HCT116 (cell line): Measurements from ENCODE around the gene MCOLN1. TPM values are rescaled to one million over a fixed set of nuclear protein-coding genes. Genes with fewer than 3 reads are reported as not detected.

ENCODE experiments used
- ATAC-seq: fragments of 200-7000 bp; cut with Tn5 transposase; 2 replicates; pipeline ENCODE4 v1.9.1; 2020; ENCODE audit warnings: mild to moderate bottlenecking, moderate library complexity
- BruUV-seq: library from RNA; stranded (reverse); fragments of 400-500 nt; replicated peaks from 2 replicates; lab custom pipeline; 2021; lab: Mats Ljungman, UMichigan
- CTCF ChIA-PET: fragments of 300-600 bp; sonication (Branson Sonifier 250); formaldehyde crosslinking; loops from one replicate; lab custom pipeline; 2021; ENCODE audit warnings: antibody characterized with exemption; lab: Charles Lee
- POLR2A ChIA-PET: fragments of 300-600, 350-600 bp; sonication (Branson Sonifier 250); formaldehyde crosslinking; loops from one replicate; lab custom pipeline; 2021; ENCODE audit warnings: antibody characterized with exemption; lab: Charles Lee
- RAD21 ChIA-PET, 2 experiments: fragments of 300-600 bp; sonication (Branson Sonifier 250); formaldehyde crosslinking; loops; one replicate each; lab custom pipeline; 2023; ENCODE audit warnings: low total read pairs in 2 of 2; ENCODE audit not compliant: uncharacterized antibody in 2 of 2, unreplicated experiment in 2 of 2, low non-redundant PET in 1 of 2; lab: Charles Lee
- DNase-seq: peaks from one replicate; pipeline ENCODE4 v3.0.0-alpha.2; 2010; ENCODE audit warnings: low read depth, low spot score
- H2AFZ ChIP-seq: fragments of 200-600 bp; shearing (Covaris generic), sonication (generic); 2 replicates; pipeline ENCODE4 v1.6.1; 2017; ENCODE audit warnings: low read depth, mixed run types, mixed read lengths, antibody characterized with exemption, low read length; ENCODE audit not compliant: poor library complexity, severe bottlenecking
- H3K27ac ChIP-seq: 2 replicates; pipeline ENCODE4 v1.5.1; 2012; ENCODE audit warnings: low read depth, low read length
- H3K27me3 ChIP-seq: fragments of 200-600 bp; sonication (generic); 2 replicates; pipeline ENCODE4 v1.6.1; 2016; ENCODE audit warnings: mixed run types, low read length, mixed read lengths; ENCODE audit not compliant: insufficient read depth
- H3K36me3 ChIP-seq, 2 experiments: fragments of 200-500 bp in 1 of 2; fragments of 200-600 bp in 1 of 2; sonication (Bioruptor generic) in 1 of 2; sonication (generic) in 1 of 2; 2 replicates each; pipeline versions ENCODE4 v1.5.1 to v1.6.1; 2014 to 2016; ENCODE audit warnings: low read length in 2 of 2, inconsistent platforms in 1 of 2, mixed read lengths in 1 of 2, mixed run types in 1 of 2; ENCODE audit not compliant: insufficient read depth in 2 of 2, control insufficient read depth in 1 of 2
- H3K4me1 ChIP-seq, 2 experiments: fragments of 200-600 bp in 1 of 2; sonication (generic) in 1 of 2; 2 replicates each; pipeline versions ENCODE4 v1.5.1 to v1.6.1; 2012 to 2017; ENCODE audit warnings: low read length in 2 of 2, inconsistent platforms in 1 of 2, mild to moderate bottlenecking in 1 of 2, mixed read lengths in 1 of 2, mixed run types in 1 of 2, moderate library complexity in 1 of 2; ENCODE audit not compliant: insufficient read depth in 2 of 2, control insufficient read depth in 1 of 2
- H3K4me2 ChIP-seq: fragments of 200-600 bp; sonication (generic); 2 replicates; pipeline ENCODE4 v1.6.1; 2017; ENCODE audit warnings: mixed run types, low read length, mixed read lengths
- H3K4me3 ChIP-seq, 2 experiments: fragments of 200-600 bp in 1 of 2; sonication (generic) in 1 of 2; replicated peaks in 1 of 2; 2 replicates each; pipeline ENCODE4 v1.5.1; 2011 to 2016; ENCODE audit warnings: low read length in 2 of 2, control low read depth in 1 of 2, low read depth in 1 of 2, mild to moderate bottlenecking in 1 of 2, mixed read lengths in 1 of 2, mixed run types in 1 of 2
- H3K79me2 ChIP-seq: fragments of 200-600 bp; sonication (generic); 2 replicates; pipeline ENCODE4 v1.6.1; 2017; ENCODE audit warnings: mild to moderate bottlenecking, mixed run types, low read length, moderate library complexity, mixed read lengths; ENCODE audit not compliant: insufficient read depth
- H3K9ac ChIP-seq: fragments of 200-600 bp; sonication (generic); 2 replicates; pipeline ENCODE4 v1.6.1; 2016; ENCODE audit warnings: low read length, mixed read lengths
- H3K9me2 ChIP-seq: fragments of 200-600 bp; sonication (generic), shearing (Covaris generic); 2 replicates; pipeline ENCODE4 v1.6.1; 2017; ENCODE audit warnings: mixed run types, mild to moderate bottlenecking, moderate library complexity; ENCODE audit not compliant: insufficient read depth
- H3K9me3 ChIP-seq, 2 experiments: fragments of 200-500 bp in 1 of 2; fragments of 200-600 bp in 1 of 2; sonication (Bioruptor generic) in 1 of 2; sonication (generic) in 1 of 2; 2 replicates each; pipeline ENCODE4 v1.6.1; 2014 to 2017; ENCODE audit warnings: low read length in 2 of 2, mixed read lengths in 2 of 2, inconsistent platforms in 1 of 2, low read depth in 1 of 2, mild to moderate bottlenecking in 1 of 2, mixed run types in 1 of 2, moderate library complexity in 1 of 2; ENCODE audit not compliant: control insufficient read depth in 1 of 2, insufficient read depth in 1 of 2
- H4K20me1 ChIP-seq: fragments of 200-600 bp; sonication (generic), shearing (Covaris generic); 2 replicates; pipeline ENCODE4 v1.6.1; 2017; ENCODE audit warnings: mixed run types, mild to moderate bottlenecking, moderate library complexity; ENCODE audit not compliant: insufficient read depth
- CEBPB ChIP-seq: IDR thresholded peaks from 2 replicates; pipeline ENCODE4 v1.6.1; 2012; ENCODE audit warnings: low read depth
- EZH2phosphoT487 ChIP-seq: fragments of 200-600 bp; IDR thresholded peaks from 2 replicates; pipeline ENCODE4 v1.6.1; 2018; ENCODE audit warnings: antibody characterized with exemption, borderline replicate concordance
- FOSL1 ChIP-seq: IDR thresholded peaks from 2 replicates; pipeline ENCODE4 v1.6.1; 2012; ENCODE audit warnings: low read depth
- JUND ChIP-seq: IDR thresholded peaks from 2 replicates; pipeline ENCODE4 v1.6.1; 2012
- POLR2A ChIP-seq: IDR thresholded peaks from 2 replicates; pipeline ENCODE4 v1.7.0; 2011; ENCODE audit warnings: borderline replicate concordance; ENCODE audit not compliant: insufficient read depth, insufficient read length; ENCODE audit errors: extremely low read depth
- RAD21 ChIP-seq: IDR thresholded peaks from 2 replicates; pipeline ENCODE4 v1.6.1; 2012; ENCODE audit warnings: low read depth, mild to moderate bottlenecking
- SP1 ChIP-seq: IDR thresholded peaks from 2 replicates; pipeline ENCODE4 v1.6.1; 2012; ENCODE audit warnings: low read depth
- YY1 ChIP-seq: IDR thresholded peaks from 2 replicates; pipeline ENCODE4 v1.6.1; 2011; ENCODE audit warnings: low read length, low read depth, moderate library complexity, mild to moderate bottlenecking; ENCODE audit not compliant: insufficient replicate concordance; ENCODE audit errors: extremely low read depth
- ZFX ChIP-seq: fragments of 450-650 bp; IDR thresholded peaks from 2 replicates; pipeline ENCODE4 v1.6.1; 2017
- ZNF274 ChIP-seq: fragments of 200-500 bp; sonication (Bioruptor generic); IDR thresholded peaks from 2 replicates; pipeline ENCODE4 v1.6.1; 2014; ENCODE audit warnings: mild to moderate bottlenecking, low read depth, low read length, inconsistent platforms
- intact Hi-C: fragments of 100-400 bp; cut with micrococcal nuclease; formaldehyde crosslinking; loops from 2 replicates; pipeline ENCODE4 v1.10.0; 2022
- total RNA-seq: library from RNA; stranded (reverse); gene quantifications from one replicate; pipeline ENCODE4 v1.2.1, GENCODE V29; 2021; ENCODE audit not compliant: unreplicated experiment
- TF ChIP-seq, protein P1 (sequence below): IDR thresholded peaks from 2 replicates; pipeline ENCODE4 v1.6.1; 2012; ENCODE audit warnings: low read depth

Gene MCOLN1
- total RNA-seq, 1 experiment from 2014 or later, result 19.1 TPM

DNA sequence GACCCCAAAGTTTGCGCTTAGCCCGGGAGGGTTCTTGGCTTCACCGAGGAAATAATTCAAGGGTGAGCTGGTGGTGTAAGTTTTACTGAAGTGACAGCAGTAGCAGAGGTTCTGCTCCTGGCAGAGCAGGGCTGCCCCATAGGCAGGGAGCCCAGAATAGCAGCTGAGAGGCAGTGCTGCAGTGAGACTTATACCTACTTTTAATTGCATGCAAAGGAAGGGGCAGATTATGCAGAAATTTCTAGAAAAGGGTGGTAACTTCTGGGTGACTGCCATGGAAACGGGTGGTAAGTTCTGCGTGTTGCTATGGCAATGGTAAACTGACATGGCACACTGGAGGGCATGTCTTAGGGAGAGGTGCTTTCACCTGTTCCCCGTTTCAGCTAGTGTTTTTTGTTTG, 55.7 kb downstream of the MCOLN1 start:
- Histone ChIP-seq H3K4me2 (no peak overlapping the region), H3K36me3 (no peaks in the 10 kb centered on the region), H3K4me1 (peaks cover 11 to 16% of the 10 kb centered on the region in 2 experiments), H3K9me2 (no peaks in the 10 kb centered on the region), H3K9me3 (no peaks in the 10 kb centered on the region), H2AFZ (no peak overlapping the region), H3K27ac (no peak overlapping the region), H3K4me3 (no peak overlapping the region), H3K27me3 (no peaks in the 10 kb centered on the region), H3K9ac (no peak overlapping the region), H4K20me1 (no peaks in the 10 kb centered on the region), H3K79me2 (no peaks in the 10 kb centered on the region)
- RAD21 ChIA-PET, result no interaction called here
- BruUV-seq, result no TSS peak
- TF ChIP-seq, protein P1, sequence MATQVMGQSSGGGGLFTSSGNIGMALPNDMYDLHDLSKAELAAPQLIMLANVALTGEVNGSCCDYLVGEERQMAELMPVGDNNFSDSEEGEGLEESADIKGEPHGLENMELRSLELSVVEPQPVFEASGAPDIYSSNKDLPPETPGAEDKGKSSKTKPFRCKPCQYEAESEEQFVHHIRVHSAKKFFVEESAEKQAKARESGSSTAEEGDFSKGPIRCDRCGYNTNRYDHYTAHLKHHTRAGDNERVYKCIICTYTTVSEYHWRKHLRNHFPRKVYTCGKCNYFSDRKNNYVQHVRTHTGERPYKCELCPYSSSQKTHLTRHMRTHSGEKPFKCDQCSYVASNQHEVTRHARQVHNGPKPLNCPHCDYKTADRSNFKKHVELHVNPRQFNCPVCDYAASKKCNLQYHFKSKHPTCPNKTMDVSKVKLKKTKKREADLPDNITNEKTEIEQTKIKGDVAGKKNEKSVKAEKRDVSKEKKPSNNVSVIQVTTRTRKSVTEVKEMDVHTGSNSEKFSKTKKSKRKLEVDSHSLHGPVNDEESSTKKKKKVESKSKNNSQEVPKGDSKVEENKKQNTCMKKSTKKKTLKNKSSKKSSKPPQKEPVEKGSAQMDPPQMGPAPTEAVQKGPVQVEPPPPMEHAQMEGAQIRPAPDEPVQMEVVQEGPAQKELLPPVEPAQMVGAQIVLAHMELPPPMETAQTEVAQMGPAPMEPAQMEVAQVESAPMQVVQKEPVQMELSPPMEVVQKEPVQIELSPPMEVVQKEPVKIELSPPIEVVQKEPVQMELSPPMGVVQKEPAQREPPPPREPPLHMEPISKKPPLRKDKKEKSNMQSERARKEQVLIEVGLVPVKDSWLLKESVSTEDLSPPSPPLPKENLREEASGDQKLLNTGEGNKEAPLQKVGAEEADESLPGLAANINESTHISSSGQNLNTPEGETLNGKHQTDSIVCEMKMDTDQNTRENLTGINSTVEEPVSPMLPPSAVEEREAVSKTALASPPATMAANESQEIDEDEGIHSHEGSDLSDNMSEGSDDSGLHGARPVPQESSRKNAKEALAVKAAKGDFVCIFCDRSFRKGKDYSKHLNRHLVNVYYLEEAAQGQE, result no peak
- TF ChIP-seq ZNF274 (no peak), CEBPB (no peak), EZH2phosphoT487 (no peak)
- DNase-seq, result no peak
- no peak for ATAC-seq
- POLR2A ChIA-PET, result no interaction called here
- CTCF ChIA-PET, result interaction anchor here (3.5 kb wide), 1 partner anchor 10 kb away, joined by 9 read pairs; no protein-coding TSS in a partner anchor
- intact Hi-C loops, result no loop called here

- intact Hi-C loops, result no loop called here
- Histone ChIP-seq H3K79me2 (no peaks in the 10 kb centered on the region), H3K9me2 (no peaks in the 10 kb centered on the region), H3K9me3 (no peaks in the 10 kb centered on the region), H3K36me3 (no peaks in the 10 kb centered on the region), H3K27ac (no peak overlapping the region), H3K27me3 (no peaks in the 10 kb centered on the region), H3K4me1 (peaks cover 4 to 8% of the 10 kb centered on the region in 2 experiments; a peak in 3 of 4 replicates), H3K4me3 (no peak overlapping the region), H2AFZ (no peak overlapping the region), H3K4me2 (no peak overlapping the region), H3K9ac (no peak overlapping the region), H4K20me1 (no peaks in the 10 kb centered on the region)
- POLR2A ChIA-PET, result no interaction called here
- RAD21 ChIA-PET, result no interaction called here
- CTCF ChIA-PET, result interaction anchor here (3.5 kb wide), 1 partner anchor 11 kb away, joined by 9 read pairs; no protein-coding TSS in a partner anchor
- ATAC-seq, result no peak
- no peak for DNase-seq
- BruUV-seq, result no TSS peak
- TF ChIP-seq, protein P1, result no peak
- TF ChIP-seq SP1 (no peak), EZH2phosphoT487 (no peak), POLR2A (no peak), YY1 (no peak), ZFX (no peak), JUND (no peak), FOSL1 (no peak), CEBPB (no peak), RAD21 (no peak)
Observed at GRCh38 chr19:7579182-7579581, 56.8 kb downstream of the MCOLN1 start.
